ENCODE measurements around the gene ATP4B. TPM values are rescaled to one million over a fixed set of nuclear protein-coding genes. Genes with fewer than 3 reads are reported as not detected.

The ATP4B gene
- total and polyA plus RNA-seq, 2 donors (not counting 1 experiment from before 2014, with no cell fraction given) = not detected

DNA sequence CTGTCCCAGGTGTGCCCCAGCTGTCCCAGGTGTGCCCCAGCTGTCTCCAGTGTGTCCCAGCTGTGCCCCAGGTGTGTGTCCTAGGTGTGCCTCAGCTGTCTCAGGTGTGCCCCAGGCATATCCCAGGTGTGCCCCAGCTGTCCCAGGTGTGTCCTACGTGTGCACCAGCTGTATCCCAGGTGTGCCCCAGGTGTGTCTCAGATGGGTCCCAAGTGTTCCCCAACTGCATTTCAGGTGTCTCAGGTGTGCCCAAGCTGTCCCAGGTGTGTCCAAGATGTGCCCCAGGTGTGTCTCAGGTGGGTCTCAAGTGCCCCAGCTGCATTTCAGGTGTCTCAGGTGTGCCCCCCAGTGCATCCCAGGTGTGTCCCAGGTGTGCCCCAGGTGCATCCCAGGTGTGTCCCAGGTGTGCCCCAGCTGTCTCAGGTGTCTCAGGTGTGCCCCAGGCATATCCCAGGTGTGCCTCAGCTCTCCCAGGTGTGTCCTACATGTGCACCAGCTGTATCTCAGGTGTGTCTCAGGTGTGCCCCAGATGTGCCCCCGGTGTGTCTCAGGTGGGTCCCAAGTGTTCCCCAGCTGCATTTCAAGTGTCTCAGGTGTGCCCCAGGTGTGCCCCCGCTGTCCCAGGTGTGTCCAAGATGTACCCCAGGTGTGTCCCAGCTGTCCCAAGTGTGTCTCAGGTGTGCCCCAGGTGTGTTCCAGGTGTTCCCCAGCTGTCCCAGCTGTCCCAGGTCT is 7.8 kb upstream of the ATP4B start:
- DNase-seq (ENCODE audit: low read depth in 2 of 2) = no peak
- Histone ChIP-seq H3K4me3 (replicated peaks in 1 of 4; ENCODE audit: control extremely low read depth in 1 of 4, insufficient read depth in 1 of 4, low read depth in 3 of 4, low read length in 4 of 4) (no peak overlapping the region), H3K36me3 (ENCODE audit: control insufficient read depth, insufficient read depth, low read length) (no peaks in the 10 kb centered on the region), H3K9ac (ENCODE audit: insufficient read depth, low read length) (no peak overlapping the region), H3K27me3 (ENCODE audit: control insufficient read depth, insufficient read depth, low read length) (no peaks in the 10 kb centered on the region), H2AFZ (ENCODE audit: low read length) (no peak overlapping the region), H3K79me2 (ENCODE audit: control insufficient read depth, insufficient read depth, low read length) (no peaks in the 10 kb centered on the region), H4K20me1 (ENCODE audit: control insufficient read depth, extremely low read depth, insufficient read depth, low read length) (no peaks in the 10 kb centered on the region), H3K9me3 (ENCODE audit: control insufficient read depth, insufficient read depth, low read depth, low read length) (no peaks in the 10 kb centered on the region), H3K4me1 (ENCODE audit: control insufficient read depth, extremely low read depth, insufficient read depth, low read length) (no peaks in the 10 kb centered on the region), H3K4me2 (ENCODE audit: extremely low read depth, insufficient read depth, low read length) (no peak overlapping the region), H3K27ac (ENCODE audit: insufficient read depth, low read length) (no peak overlapping the region)
- TF ChIP-seq EZH2 (IDR thresholded peaks at IDR 0.05; ENCODE audit: low read length, missing control alignments) = no peak
- TF ChIP-seq, protein P1, sequence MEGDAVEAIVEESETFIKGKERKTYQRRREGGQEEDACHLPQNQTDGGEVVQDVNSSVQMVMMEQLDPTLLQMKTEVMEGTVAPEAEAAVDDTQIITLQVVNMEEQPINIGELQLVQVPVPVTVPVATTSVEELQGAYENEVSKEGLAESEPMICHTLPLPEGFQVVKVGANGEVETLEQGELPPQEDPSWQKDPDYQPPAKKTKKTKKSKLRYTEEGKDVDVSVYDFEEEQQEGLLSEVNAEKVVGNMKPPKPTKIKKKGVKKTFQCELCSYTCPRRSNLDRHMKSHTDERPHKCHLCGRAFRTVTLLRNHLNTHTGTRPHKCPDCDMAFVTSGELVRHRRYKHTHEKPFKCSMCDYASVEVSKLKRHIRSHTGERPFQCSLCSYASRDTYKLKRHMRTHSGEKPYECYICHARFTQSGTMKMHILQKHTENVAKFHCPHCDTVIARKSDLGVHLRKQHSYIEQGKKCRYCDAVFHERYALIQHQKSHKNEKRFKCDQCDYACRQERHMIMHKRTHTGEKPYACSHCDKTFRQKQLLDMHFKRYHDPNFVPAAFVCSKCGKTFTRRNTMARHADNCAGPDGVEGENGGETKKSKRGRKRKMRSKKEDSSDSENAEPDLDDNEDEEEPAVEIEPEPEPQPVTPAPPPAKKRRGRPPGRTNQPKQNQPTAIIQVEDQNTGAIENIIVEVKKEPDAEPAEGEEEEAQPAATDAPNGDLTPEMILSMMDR (conservative IDR thresholded peaks at IDR 0.05 in 1 of 2, IDR thresholded peaks at IDR 0.05 in 1 of 2; ENCODE audit: low read depth in 1 of 2, low read length in 2 of 2) = no peak

DNA sequence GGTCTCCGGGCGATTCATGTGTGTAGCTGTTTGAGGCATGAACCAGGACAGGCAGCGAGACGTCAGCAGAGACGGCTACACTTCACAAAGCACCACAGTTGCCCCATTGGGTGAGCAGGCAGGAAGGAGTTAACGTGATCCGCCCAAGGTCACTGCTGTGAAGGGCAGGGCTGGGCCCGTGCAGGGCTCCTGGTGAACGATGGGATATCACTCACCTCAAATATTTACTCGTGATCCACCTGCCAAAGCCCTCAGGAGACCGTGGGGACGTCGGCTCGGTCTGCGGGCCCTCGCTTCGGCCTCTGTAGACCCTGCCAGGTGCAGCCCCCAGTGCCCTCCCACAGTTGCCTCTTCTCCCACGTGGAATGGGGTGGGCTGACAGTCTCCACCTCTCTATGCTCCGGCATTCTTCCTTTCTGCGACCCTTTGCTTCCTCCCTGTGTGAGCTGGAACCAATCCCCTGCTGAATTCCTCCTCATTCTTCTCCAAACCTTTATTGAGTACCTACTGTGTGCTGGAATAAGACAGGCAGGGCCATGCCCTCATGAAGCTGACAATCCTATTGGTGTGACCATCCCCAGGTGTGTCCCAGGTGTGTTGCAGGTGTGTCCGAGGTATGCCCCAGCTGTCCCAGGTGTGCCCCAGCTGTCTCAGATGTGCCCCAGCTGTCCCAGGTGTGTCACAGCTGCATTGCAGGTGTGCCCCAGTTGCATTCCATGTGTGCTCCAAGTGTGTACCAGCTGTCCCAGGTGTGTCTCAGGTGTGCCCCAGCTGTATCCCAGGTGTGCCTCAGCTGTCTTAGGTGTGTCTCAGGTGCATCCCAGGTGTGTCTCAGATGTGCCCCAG is 7.0 kb upstream of the ATP4B start:
- no peaks in the 10 kb centered on the region for H4K20me1 ChIP-seq (ENCODE audit: control insufficient read depth, extremely low read depth, insufficient read depth, low read length)
- no peak overlapping the region for H2AFZ ChIP-seq (ENCODE audit: low read length)
- no peaks in the 10 kb centered on the region for H3K79me2 ChIP-seq (ENCODE audit: control insufficient read depth, insufficient read depth, low read length)
- H3K27me3 ChIP-seq (ENCODE audit: control insufficient read depth, insufficient read depth, low read length) = no peaks in the 10 kb centered on the region
- no peak overlapping the region for H3K4me3 ChIP-seq (replicated peaks in 1 of 4; ENCODE audit: control extremely low read depth in 1 of 4, insufficient read depth in 1 of 4, low read depth in 3 of 4, low read length in 4 of 4)
- H3K4me2 ChIP-seq (ENCODE audit: extremely low read depth, insufficient read depth, low read length) = no peak overlapping the region
- H3K36me3 ChIP-seq (ENCODE audit: control insufficient read depth, insufficient read depth, low read length) = no peaks in the 10 kb centered on the region
- no peak for DNase-seq (ENCODE audit: low read depth in 2 of 2)
- no peaks in the 10 kb centered on the region for H3K9me3 ChIP-seq (ENCODE audit: control insufficient read depth, insufficient read depth, low read depth, low read length)
- TF ChIP-seq EZH2 (IDR thresholded peaks at IDR 0.05; ENCODE audit: low read length, missing control alignments) = no peak
- TF ChIP-seq, protein P1 (conservative IDR thresholded peaks at IDR 0.05 in 1 of 2, IDR thresholded peaks at IDR 0.05 in 1 of 2; ENCODE audit: low read depth in 1 of 2, low read length in 2 of 2) = no peak
- no peaks in the 10 kb centered on the region for H3K4me1 ChIP-seq (ENCODE audit: control insufficient read depth, extremely low read depth, insufficient read depth, low read length)
- H3K9ac ChIP-seq (ENCODE audit: insufficient read depth, low read length) = no peak overlapping the region
- H3K27ac ChIP-seq (ENCODE audit: insufficient read depth, low read length) = no peak overlapping the region

DNA sequence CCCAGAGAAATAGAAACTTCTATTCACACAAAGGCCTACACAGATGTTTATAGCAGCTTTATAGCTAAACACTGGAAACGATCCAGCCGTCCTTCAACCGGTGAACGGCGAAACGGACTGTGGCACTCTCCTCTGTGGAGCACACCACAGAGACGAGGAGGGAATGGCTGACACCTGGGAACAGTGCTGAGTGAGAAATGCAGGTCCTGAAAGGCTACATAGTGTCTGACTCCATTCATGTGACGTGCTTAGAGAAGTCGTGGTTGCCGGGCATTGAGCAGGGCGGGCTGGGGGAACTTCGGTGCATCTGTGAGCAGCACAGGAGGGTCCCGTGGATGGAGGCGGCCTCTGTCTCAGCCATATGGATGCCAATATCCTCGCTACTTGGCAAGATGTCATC is 5.9 kb upstream of the ATP4B start:
- H3K27ac ChIP-seq (ENCODE audit: insufficient read depth, low read length) = no peak overlapping the region
- no peaks in the 10 kb centered on the region for H3K4me1 ChIP-seq (ENCODE audit: control insufficient read depth, extremely low read depth, insufficient read depth, low read length)
- H3K79me2 ChIP-seq (ENCODE audit: control insufficient read depth, insufficient read depth, low read length) = no peaks in the 10 kb centered on the region
- H3K36me3 ChIP-seq (ENCODE audit: control insufficient read depth, insufficient read depth, low read length) = no peaks in the 10 kb centered on the region
- TF ChIP-seq EZH2 (IDR thresholded peaks at IDR 0.05; ENCODE audit: low read length, missing control alignments) = no peak
- TF ChIP-seq, protein P1 (conservative IDR thresholded peaks at IDR 0.05 in 1 of 2, IDR thresholded peaks at IDR 0.05 in 1 of 2; ENCODE audit: low read depth in 1 of 2, low read length in 2 of 2) = no peak
- H3K4me3 ChIP-seq (replicated peaks in 1 of 4; ENCODE audit: control extremely low read depth in 1 of 4, insufficient read depth in 1 of 4, low read depth in 3 of 4, low read length in 4 of 4) = no peak overlapping the region
- H4K20me1 ChIP-seq (ENCODE audit: control insufficient read depth, extremely low read depth, insufficient read depth, low read length) = no peaks in the 10 kb centered on the region
- no peak overlapping the region for H3K9ac ChIP-seq (ENCODE audit: insufficient read depth, low read length)
- no peak overlapping the region for H2AFZ ChIP-seq (ENCODE audit: low read length)
- peak in 1 of 2 donors; percentile 8 for DNase-seq (ENCODE audit: low read depth in 2 of 2)
- no peaks in the 10 kb centered on the region for H3K27me3 ChIP-seq (ENCODE audit: control insufficient read depth, insufficient read depth, low read length)
- no peaks in the 10 kb centered on the region for H3K9me3 ChIP-seq (ENCODE audit: control insufficient read depth, insufficient read depth, low read depth, low read length)
- H3K4me2 ChIP-seq (ENCODE audit: extremely low read depth, insufficient read depth, low read length) = no peak overlapping the region
